ENCODE data around the gene CHST13. TPM values are rescaled to one million over a fixed set of nuclear protein-coding genes. Genes with fewer than 3 reads are reported as not detected.

CHST13 gene
- total RNA-seq, 1 experiment from 2014 or later, result 0.91 TPM

DNA sequence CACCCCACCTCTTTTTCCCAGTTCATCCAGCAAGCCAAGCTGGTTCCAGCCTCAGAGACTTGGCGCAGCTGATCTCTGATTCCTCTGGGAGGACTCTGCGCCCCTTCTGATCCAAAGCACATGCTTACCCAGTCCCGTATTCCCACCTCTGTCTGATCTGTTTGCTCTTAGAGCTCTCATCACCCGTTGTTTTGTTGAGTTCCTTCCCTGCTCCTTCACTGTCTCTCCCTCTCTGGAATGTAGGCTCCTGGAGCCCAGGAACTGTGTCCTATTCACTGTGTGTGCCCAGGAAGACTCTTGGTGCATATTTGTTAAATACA lies 46.9 kb upstream of the CHST13 start (continued):
- TF ChIP-seq JUND (IDR thresholded peaks at IDR 0.05) (no peak), SP1 (IDR thresholded peaks at IDR 0.05; ENCODE audit: low read depth) (no peak), RAD21 (IDR thresholded peaks at IDR 0.05; ENCODE audit: low read depth) (no peak)

DNA sequence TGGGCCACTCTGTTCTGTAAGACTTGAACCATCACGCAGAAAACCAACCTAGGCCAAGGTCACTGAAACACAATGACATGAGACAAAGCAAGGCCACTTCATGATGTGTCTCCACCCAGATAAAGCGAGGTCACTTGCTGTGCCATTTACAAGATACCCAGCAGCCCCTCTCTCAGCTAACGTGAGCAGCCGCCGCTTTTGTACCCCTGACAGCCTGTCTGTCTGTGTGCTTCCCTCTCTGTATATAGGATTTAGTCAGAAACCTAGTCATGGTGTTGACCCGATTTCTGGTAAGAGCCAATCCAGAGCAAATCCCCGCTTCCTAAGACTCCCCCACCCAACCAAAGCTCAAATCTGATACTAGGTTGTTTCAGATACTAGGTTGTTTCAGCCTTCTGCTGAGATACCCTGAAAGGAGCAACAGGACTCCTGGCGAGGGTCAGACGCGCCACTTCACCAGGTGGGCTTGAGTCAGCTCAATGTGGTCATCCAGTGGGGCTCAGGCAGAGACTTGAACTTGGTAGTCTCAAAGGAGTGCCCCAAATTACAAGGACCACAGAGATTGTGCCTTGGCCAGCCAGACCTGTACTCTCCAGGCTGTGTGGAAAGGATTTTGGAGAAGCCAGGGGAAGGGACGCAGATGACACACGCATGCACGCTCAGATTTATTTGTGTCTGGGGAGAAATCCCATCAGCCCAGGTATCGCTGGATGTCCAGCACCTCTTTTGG lies 45.2 kb upstream of the CHST13 start:
- H3K36me3 ChIP-seq (ENCODE audit: control insufficient read depth in 1 of 2, insufficient read depth in 2 of 2, low read length in 2 of 2), result no peaks in the 10 kb centered on the region
- no peaks in the 10 kb centered on the region for H3K9me2 ChIP-seq (ENCODE audit: insufficient read depth)
- ChIA-PET RAD21 (ENCODE audit: low non-redundant PET in 1 of 2, low total read pairs in 2 of 2, uncharacterized antibody in 2 of 2, unreplicated experiment in 2 of 2) (no interaction called here), POLR2A (no interaction called here), CTCF (no interaction called here)
- no peaks in the 10 kb centered on the region for H3K27me3 ChIP-seq (ENCODE audit: insufficient read depth, low read length)
- no peak overlapping the region for H2AFZ ChIP-seq (ENCODE audit: low read depth, low read length, poor library complexity, severe bottlenecking)
- intact Hi-C loops (cut with micrococcal nuclease), result loop anchor here (10.0 kb wide), 1 partner anchor 224 kb away; no protein-coding TSS in a partner anchor
- no peak for TF ChIP-seq CEBPB (IDR thresholded peaks at IDR 0.05; ENCODE audit: low read depth)
- TF ChIP-seq, protein P1, sequence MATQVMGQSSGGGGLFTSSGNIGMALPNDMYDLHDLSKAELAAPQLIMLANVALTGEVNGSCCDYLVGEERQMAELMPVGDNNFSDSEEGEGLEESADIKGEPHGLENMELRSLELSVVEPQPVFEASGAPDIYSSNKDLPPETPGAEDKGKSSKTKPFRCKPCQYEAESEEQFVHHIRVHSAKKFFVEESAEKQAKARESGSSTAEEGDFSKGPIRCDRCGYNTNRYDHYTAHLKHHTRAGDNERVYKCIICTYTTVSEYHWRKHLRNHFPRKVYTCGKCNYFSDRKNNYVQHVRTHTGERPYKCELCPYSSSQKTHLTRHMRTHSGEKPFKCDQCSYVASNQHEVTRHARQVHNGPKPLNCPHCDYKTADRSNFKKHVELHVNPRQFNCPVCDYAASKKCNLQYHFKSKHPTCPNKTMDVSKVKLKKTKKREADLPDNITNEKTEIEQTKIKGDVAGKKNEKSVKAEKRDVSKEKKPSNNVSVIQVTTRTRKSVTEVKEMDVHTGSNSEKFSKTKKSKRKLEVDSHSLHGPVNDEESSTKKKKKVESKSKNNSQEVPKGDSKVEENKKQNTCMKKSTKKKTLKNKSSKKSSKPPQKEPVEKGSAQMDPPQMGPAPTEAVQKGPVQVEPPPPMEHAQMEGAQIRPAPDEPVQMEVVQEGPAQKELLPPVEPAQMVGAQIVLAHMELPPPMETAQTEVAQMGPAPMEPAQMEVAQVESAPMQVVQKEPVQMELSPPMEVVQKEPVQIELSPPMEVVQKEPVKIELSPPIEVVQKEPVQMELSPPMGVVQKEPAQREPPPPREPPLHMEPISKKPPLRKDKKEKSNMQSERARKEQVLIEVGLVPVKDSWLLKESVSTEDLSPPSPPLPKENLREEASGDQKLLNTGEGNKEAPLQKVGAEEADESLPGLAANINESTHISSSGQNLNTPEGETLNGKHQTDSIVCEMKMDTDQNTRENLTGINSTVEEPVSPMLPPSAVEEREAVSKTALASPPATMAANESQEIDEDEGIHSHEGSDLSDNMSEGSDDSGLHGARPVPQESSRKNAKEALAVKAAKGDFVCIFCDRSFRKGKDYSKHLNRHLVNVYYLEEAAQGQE (IDR thresholded peaks at IDR 0.05; ENCODE audit: low read depth), result no peak
- TF ChIP-seq POLR2A (IDR thresholded peaks at IDR 0.05; ENCODE audit: borderline replicate concordance, extremely low read depth, insufficient read depth, insufficient read length), result no peak
- TF ChIP-seq, protein P2, sequence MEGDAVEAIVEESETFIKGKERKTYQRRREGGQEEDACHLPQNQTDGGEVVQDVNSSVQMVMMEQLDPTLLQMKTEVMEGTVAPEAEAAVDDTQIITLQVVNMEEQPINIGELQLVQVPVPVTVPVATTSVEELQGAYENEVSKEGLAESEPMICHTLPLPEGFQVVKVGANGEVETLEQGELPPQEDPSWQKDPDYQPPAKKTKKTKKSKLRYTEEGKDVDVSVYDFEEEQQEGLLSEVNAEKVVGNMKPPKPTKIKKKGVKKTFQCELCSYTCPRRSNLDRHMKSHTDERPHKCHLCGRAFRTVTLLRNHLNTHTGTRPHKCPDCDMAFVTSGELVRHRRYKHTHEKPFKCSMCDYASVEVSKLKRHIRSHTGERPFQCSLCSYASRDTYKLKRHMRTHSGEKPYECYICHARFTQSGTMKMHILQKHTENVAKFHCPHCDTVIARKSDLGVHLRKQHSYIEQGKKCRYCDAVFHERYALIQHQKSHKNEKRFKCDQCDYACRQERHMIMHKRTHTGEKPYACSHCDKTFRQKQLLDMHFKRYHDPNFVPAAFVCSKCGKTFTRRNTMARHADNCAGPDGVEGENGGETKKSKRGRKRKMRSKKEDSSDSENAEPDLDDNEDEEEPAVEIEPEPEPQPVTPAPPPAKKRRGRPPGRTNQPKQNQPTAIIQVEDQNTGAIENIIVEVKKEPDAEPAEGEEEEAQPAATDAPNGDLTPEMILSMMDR (IDR thresholded peaks at IDR 0.05 in 2 of 3, conservative IDR thresholded peaks at IDR 0.05 in 1 of 3; ENCODE audit: borderline replicate concordance in 1 of 3, insufficient read depth in 1 of 3, low read depth in 2 of 3, low read length in 2 of 3), result no peak
- no peak for TF ChIP-seq EGR1 (IDR thresholded peaks at IDR 0.05; ENCODE audit: low read depth)
- TF ChIP-seq, protein P3, sequence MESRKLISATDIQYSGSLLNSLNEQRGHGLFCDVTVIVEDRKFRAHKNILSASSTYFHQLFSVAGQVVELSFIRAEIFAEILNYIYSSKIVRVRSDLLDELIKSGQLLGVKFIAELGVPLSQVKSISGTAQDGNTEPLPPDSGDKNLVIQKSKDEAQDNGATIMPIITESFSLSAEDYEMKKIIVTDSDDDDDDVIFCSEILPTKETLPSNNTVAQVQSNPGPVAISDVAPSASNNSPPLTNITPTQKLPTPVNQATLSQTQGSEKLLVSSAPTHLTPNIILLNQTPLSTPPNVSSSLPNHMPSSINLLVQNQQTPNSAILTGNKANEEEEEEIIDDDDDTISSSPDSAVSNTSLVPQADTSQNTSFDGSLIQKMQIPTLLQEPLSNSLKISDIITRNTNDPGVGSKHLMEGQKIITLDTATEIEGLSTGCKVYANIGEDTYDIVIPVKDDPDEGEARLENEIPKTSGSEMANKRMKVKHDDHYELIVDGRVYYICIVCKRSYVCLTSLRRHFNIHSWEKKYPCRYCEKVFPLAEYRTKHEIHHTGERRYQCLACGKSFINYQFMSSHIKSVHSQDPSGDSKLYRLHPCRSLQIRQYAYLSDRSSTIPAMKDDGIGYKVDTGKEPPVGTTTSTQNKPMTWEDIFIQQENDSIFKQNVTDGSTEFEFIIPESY (IDR thresholded peaks at IDR 0.05; ENCODE audit: extremely low read depth, insufficient replicate concordance, low read length), result no peak
- no peak for TF ChIP-seq ZFX (IDR thresholded peaks at IDR 0.05)
- TF ChIP-seq, protein P4, sequence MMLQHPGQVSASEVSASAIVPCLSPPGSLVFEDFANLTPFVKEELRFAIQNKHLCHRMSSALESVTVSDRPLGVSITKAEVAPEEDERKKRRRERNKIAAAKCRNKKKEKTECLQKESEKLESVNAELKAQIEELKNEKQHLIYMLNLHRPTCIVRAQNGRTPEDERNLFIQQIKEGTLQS (IDR thresholded peaks at IDR 0.05), result no peak
- TF ChIP-seq FOSL1 (IDR thresholded peaks at IDR 0.05; ENCODE audit: low read depth), result no peak
- H3K79me2 ChIP-seq (ENCODE audit: insufficient read depth, low read length), result peaks cover 14% of the 10 kb centered on the region
- BruUV-seq (replicated peaks), result no TSS peak
- H3K9ac ChIP-seq (ENCODE audit: low read length), result no peak overlapping the region
- no peak overlapping the region for H3K27ac ChIP-seq (ENCODE audit: low read depth, low read length)
- no peaks in the 10 kb centered on the region for H3K9me3 ChIP-seq (ENCODE audit: control insufficient read depth in 1 of 2, insufficient read depth in 1 of 2, low read depth in 1 of 2, low read length in 2 of 2)
- H4K20me1 ChIP-seq (ENCODE audit: insufficient read depth), result no peaks in the 10 kb centered on the region
- peaks cover 10 to 19% of the 10 kb centered on the region in 2 experiments for H3K4me1 ChIP-seq (ENCODE audit: control insufficient read depth in 1 of 2, insufficient read depth in 2 of 2, low read length in 2 of 2)
- H3K4me2 ChIP-seq (ENCODE audit: low read length), result no peak overlapping the region
- no peak for DNase-seq (ENCODE audit: low read depth, low spot score)
- no peak overlapping the region for H3K4me3 ChIP-seq (replicated peaks in 1 of 2; ENCODE audit: low read depth in 1 of 2, low read length in 2 of 2)
- no peak for ATAC-seq

All from HCT116 (cell line).